Measurements from ENCODE around the gene CCDC167. TPM values are rescaled to one million over a fixed set of nuclear protein-coding genes. Genes with fewer than 3 reads are reported as not detected.

The CCDC167 gene
- total RNA-seq (2013; cell fraction: nucleolus; rRNA removed), result 8.5 and 9.7 TPM in 2 replicates
- total RNA-seq (2014; rRNA removed) (92.6 and 102 TPM in 2 replicates), total RNA-seq (2014; rRNA removed; fragmentation: Illumina TruSeq; extraction: Trizol) (103 and 110 TPM in 2 replicates), total RNA-seq (2021) (70.8 and 74.9 TPM in 2 replicates), polyA plus RNA-seq (2011; rRNA removed) (84.1 and 109 TPM in 2 replicates), polyA plus RNA-seq (2014; fragmentation: Illumina TruSeq; extraction: Trizol) (133 and 200 TPM in 2 replicates), polyA plus RNA-seq (2014; fragmentation: Nextera tagmentation; extraction: Ambion mirVana) (100 to 1,000 TPM; 323 to 380 TPM), polyA plus RNA-seq (2014; rRNA removed) (99.5 and 99.6 TPM in 2 replicates), polyA plus RNA-seq (2016; fragmentation: Nextera tagmentation; extraction: Ambion mirVana) (100 to 1,000 TPM; 165 to 180 TPM), polyA minus RNA-seq (2011; rRNA and poly(A)+ RNA removed) (31.0 and 53.2 TPM in 2 replicates), Bru-seq, nascent RNA (percentile 70 among the genes with signal in this experiment), BruChase-seq, experiment 1, labeled RNA remaining after a 6-hour chase (percentile 58 among the genes with signal in this experiment), BruChase-seq, experiment 2, labeled RNA remaining after a 2-hour chase (percentile 57 among the genes with signal in this experiment)
- 76.2 TPM for polyA plus RNA-seq (2011; ENCODE audit: low read depth)
- 165 and 304 TPM in 2 replicates for polyA plus RNA-seq (2011; cell fraction: cytosol; rRNA removed)
- polyA plus RNA-seq (2011; cell fraction: nucleus; rRNA removed), result 77.8 and 96.7 TPM in 2 replicates
- 92.0 and 93.8 TPM in 2 replicates for polyA plus RNA-seq (2012)
- 21.2 and 21.5 TPM in 2 replicates for polyA minus RNA-seq (2011; cell fraction: cytosol; rRNA and poly(A)+ RNA removed)
- polyA minus RNA-seq (2011; cell fraction: nucleus; rRNA and poly(A)+ RNA removed), result 7.5 and 13.0 TPM in 2 replicates
- long read RNA-seq, experiment 1, transcript CCDC167-201 (4 exons, 619 nt), result major isoform, 36 of 38 reads
- long read RNA-seq, experiment 1, partial matches to known transcripts, result 0 of 38 reads
- long read RNA-seq, experiment 1, other reads (novel, unspliced or antisense), result 2 of 38 reads
- long read RNA-seq, experiment 2, transcript CCDC167-201 (4 exons, 619 nt), result major isoform, 67 of 71 reads
- long read RNA-seq, experiment 2, partial matches to known transcripts, result 1 of 71 reads
- long read RNA-seq, experiment 2, other reads (novel, unspliced or antisense), result 3 of 71 reads

- H3K27me3 ChIP-seq (replicated peaks in 1 of 2; ENCODE audit: control insufficient read depth in 2 of 2, insufficient read depth in 2 of 2, low read length in 1 of 2), result no peaks in the 10 kb centered on the region
- H2AFZ ChIP-seq (ENCODE audit: control insufficient read depth, low read depth, low read length), result peak within 1 kb of the TSS; percentile 100
- no peaks in the 10 kb centered on the region for H3K36me3 ChIP-seq (ENCODE audit: control insufficient read depth in 2 of 2, insufficient read depth in 2 of 2, low read length in 1 of 2)
- ChIA-PET CTCF (interaction anchor here (0.7 to 1.2 kb wide), 5 partner anchors 9 to 58 kb away, joined by 3 to 6 read pairs (median 5); no protein-coding TSS in a partner anchor), SMC1A (ENCODE audit: uncharacterized antibody, unreplicated experiment) (interaction anchor here (0.6 to 5.8 kb wide), 10 partner anchors 8 to 209 kb away, joined by 3 to 33 read pairs (median 6); no protein-coding TSS in a partner anchor), RAD21 (ENCODE audit: unreplicated experiment) (interaction anchor here (0.8 to 5.2 kb wide), 6 partner anchors 11 to 193 kb away, joined by 3 to 19 read pairs (median 4); no protein-coding TSS in a partner anchor), POLR2A (interaction anchor here (0.5 to 5.4 kb wide), 11 partner anchors 9 to 547 kb away, joined by 3 to 45 read pairs (median 5); no protein-coding TSS in a partner anchor)
- DNase-seq (ENCODE audit: low read depth, low spot score) (peak; percentile 96), FAIRE-seq (peak; percentile 88), ATAC-seq (peak; percentile 89)
- H3K79me2 ChIP-seq (ENCODE audit: control insufficient read depth, insufficient read depth, low read length), result peaks cover 29% of the 10 kb centered on the region
- H3K9ac ChIP-seq (ENCODE audit: control insufficient read depth, insufficient read depth, low read length), result peak within 1 kb of the TSS; percentile 95
- peak within 1 kb of the TSS; percentile 84 for H3K4me3 ChIP-seq
- WGBS (ENCODE audit: insufficient coverage, insufficient replicate concordance, low lambda C conversion rate, missing lambda C conversion rate), result 2% methylated on average over 37 of the region's 38 CpGs
- peak within 1 kb of the TSS; percentile 90 for H3K4me2 ChIP-seq (ENCODE audit: control insufficient read depth, insufficient read depth)
- peaks cover 47% of the 10 kb centered on the region for H3K4me1 ChIP-seq (ENCODE audit: control insufficient read depth, insufficient read depth, low read length)
- BruUV-seq (replicated peaks), result no TSS peak
- in situ Hi-C loops (cut with MboI), result loop anchor here (10.0 kb wide), 1 partner anchor 55 kb away; no protein-coding TSS in a partner anchor
- no peaks in the 10 kb centered on the region for H3K9me3 ChIP-seq (replicated peaks; ENCODE audit: control insufficient read depth, insufficient read depth, low read length)
- intact Hi-C loops (cut with micrococcal nuclease; ENCODE audit: unreplicated experiment), result loop anchor here (2.0 kb wide), 1 partner anchor 63 kb away; no protein-coding TSS in a partner anchor
- no peaks in the 10 kb centered on the region for H4K20me1 ChIP-seq (ENCODE audit: control insufficient read depth, insufficient read depth)
- peak within 1 kb of the TSS; percentile 92 for H3K27ac ChIP-seq (ENCODE audit: control insufficient read depth, insufficient read depth)
- TF ChIP-seq MYB (IDR thresholded peaks at IDR 0.05; ENCODE audit: borderline replicate concordance, low read depth, low read length), result no peak
- no peak for TF ChIP-seq NFXL1 (IDR thresholded peaks at IDR 0.05; ENCODE audit: borderline replicate concordance)
- TF ChIP-seq HCFC1 (IDR thresholded peaks at IDR 0.05; ENCODE audit: low read length), result peak; percentile 83
- TF ChIP-seq HDGF (IDR thresholded peaks at IDR 0.05), result peak; percentile 88; the same call in 1 of the 2 replicates
- peak; percentile 46; the same call in 1 of the 2 replicates for TF ChIP-seq CREM (IDR thresholded peaks at IDR 0.05; ENCODE audit: low read depth)
- peak; percentile 91 for TF ChIP-seq E2F8 (IDR thresholded peaks at IDR 0.05; ENCODE audit: low read depth, partially characterized antibody)
- TF ChIP-seq POLR2AphosphoS2 (IDR thresholded peaks at IDR 0.05; ENCODE audit: low read depth, low read length), result peak; percentile 48; the same call in 1 of the 2 replicates
- no peak for TF ChIP-seq REST (IDR thresholded peaks at IDR 0.05; ENCODE audit: low read depth, low read length)
- peak; percentile 33; the same call in 1 of the 2 replicates for TF ChIP-seq MAX (IDR thresholded peaks at IDR 0.05; ENCODE audit: low read depth, low read length)
- TF ChIP-seq ZNF207 (IDR thresholded peaks at IDR 0.05; ENCODE audit: borderline replicate concordance), result no peak
These were observed at the start of gene CCDC167 for GRCh38 chr6:37499433-37500293. CCDC167 (minus strand) TSS chr6:37499893; CDS start chr6:37499863, 30 bp downstream.
